ENCODE results near the gene MSI2. TPM values are rescaled to one million over a fixed set of nuclear protein-coding genes. Genes with fewer than 3 reads are reported as not detected.

MSI2 gene
- total RNA-seq, 1 donor from 2014 or later: 22.8 TPM

- DNase-seq (ENCODE audit: low read depth, low spot score): no peak
These were observed 280.6 kb downstream of the MSI2 start for GRCh38 chr17:57536789-57537523.

DNA sequence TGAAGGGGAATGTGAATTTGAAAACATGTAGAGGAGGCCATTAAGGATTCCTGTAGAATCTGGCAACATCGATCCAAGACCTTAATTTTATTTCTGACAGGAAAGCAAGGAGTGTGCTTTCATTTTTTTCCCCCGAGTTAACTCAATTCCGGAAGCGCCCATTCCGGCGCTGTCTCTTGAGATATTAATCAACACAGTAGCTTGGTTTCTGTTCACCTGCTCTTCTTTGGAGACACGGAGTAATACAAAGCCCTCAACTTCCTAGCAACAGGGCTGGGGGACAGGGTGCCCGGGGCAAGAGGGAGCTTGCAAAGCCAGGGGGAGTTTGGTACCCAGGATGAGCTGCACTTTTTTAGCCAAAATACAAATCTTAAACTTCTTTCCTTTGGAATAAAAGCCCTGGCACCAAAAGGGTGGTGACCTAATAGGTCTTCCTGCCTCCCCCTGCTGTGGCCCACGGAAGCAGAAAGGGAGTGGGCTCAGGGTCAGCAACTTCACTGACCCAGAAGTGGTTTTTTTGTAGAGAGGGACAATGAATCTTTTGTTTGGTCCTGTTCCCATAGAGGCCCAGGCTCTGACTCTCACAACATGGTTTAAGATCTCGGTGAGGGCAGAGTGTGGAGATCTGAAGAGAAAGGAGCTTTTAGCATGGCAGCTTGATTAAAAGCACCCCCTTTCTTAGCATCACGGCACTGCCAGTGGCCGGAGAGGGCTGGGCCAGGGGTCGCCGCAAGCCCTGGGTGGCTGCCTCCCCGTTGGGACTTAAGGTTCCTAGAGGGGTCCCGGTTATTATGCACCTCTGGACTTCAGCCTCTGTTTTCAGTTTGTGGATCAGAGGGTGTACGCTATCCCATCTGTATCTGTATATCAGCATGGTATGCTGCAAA is 281.4 kb downstream of the MSI2 start:
- DNase-seq (ENCODE audit: low read depth, low spot score): no peak

DNA sequence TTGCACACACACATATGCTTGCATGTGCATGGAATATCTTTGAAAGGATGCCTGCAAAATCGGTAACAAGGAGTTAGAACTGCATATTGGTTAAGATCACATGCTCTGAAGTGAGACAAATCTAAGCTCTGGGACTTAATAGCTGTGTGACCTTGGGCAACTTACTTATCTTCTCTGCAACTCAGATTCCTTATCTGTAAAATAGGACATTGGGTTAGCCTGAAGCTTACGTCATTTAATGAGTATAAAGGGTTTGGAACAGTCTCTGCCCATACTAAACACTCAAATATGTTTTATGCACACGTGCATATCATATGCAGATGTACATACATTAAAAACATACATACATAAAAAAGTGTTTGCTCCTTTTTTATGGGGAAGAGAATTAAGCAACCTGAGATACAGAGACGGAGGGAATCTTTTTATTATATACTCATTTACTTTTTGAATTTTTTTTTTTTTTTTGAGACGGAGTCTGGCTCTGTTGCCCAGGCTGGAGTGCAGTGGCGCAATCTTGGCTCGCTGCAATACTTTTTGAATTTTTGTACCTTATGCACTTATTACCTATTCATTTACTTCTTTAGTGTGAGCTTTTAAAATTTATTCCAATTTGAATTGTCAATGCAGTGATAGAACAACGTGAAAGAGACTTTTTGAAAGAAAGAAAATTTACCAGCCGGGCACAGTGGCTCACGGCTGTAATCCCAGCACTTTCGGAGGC is 282.6 kb downstream of the MSI2 start:
- no peak for DNase-seq (ENCODE audit: low read depth, low spot score)

- DNase-seq (ENCODE audit: low read depth, low spot score): no peak
These were observed 283.4 kb downstream of the MSI2 start for GRCh38 chr17:57539529-57540301.

- DNase-seq (ENCODE audit: low read depth, low spot score): no peak
These were observed 284.3 kb downstream of the MSI2 start for GRCh38 chr17:57540596-57540995.

GRCh38 chr17:57541049-57541448 is 284.7 kb downstream of the MSI2 start:
- no peak for DNase-seq (ENCODE audit: low read depth, low spot score)

- peak; percentile 37 for DNase-seq (ENCODE audit: low read depth, low spot score)
These were observed 285.4 kb downstream of the MSI2 start for GRCh38 chr17:57541472-57542394.

- no peak for DNase-seq (ENCODE audit: low read depth, low spot score)
These were observed 286.2 kb downstream of the MSI2 start for GRCh38 chr17:57542510-57542909.

- no peak for DNase-seq (ENCODE audit: low read depth, low spot score)
These were observed 286.9 kb downstream of the MSI2 start for GRCh38 chr17:57543230-57543629.

GRCh38 chr17:57544401-57544800 is 288.1 kb downstream of the MSI2 start:
- no peak for DNase-seq (ENCODE audit: low read depth, low spot score)

GRCh38 chr17:57544834-57545463 is 288.6 kb downstream of the MSI2 start:
- no peak for DNase-seq (ENCODE audit: low read depth, low spot score)

- DNase-seq (ENCODE audit: low read depth, low spot score): no peak
These were observed 289.5 kb downstream of the MSI2 start for GRCh38 chr17:57545731-57546342.

- DNase-seq (ENCODE audit: low read depth, low spot score): no peak
These were observed 292.4 kb downstream of the MSI2 start for GRCh38 chr17:57548421-57549410.

GRCh38 chr17:57549468-57549867 is 293.1 kb downstream of the MSI2 start:
- DNase-seq (ENCODE audit: low read depth, low spot score): no peak

DNA sequence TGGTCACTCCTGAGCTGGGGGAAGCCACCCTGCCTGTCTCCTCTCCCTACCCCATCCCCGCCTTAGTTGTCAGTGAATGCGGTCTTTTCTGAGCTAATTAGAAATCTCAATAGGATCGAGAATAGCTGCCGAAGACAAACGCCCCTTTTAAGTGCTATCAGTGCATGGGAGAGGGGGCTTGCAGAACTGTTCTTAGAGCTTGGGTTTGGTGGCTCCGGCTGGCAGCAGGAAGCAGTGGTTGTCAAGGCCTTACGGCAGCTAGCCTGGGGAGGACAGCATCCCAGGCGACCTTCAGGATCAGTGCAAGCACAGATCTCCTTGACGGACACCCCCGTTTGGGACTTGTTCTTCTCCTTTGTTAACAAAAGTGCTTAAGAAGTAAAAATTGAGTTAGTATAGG is 293.7 kb downstream of the MSI2 start:
- DNase-seq (ENCODE audit: low read depth, low spot score): no peak

- DNase-seq (ENCODE audit: low read depth, low spot score): no peak
These were observed 294.5 kb downstream of the MSI2 start for GRCh38 chr17:57550668-57551315.

GRCh38 chr17:57551321-57552079 is 295.2 kb downstream of the MSI2 start:
- DNase-seq (ENCODE audit: low read depth, low spot score): no peak

All from pulmonary artery endothelial cell (primary cell).